Vagina (tissue), 2 donors: ENCODE data around the gene MIPEP. TPM values are rescaled to one million over a fixed set of nuclear protein-coding genes. Genes with fewer than 3 reads are reported as not detected.

Experiments
- DNase-seq, 2 donors: peaks; one replicate each; pipeline ENCODE4 v3.0.0-alpha.2; 2017; ENCODE audit errors: extremely low spot score in 2 of 2
- H3K27ac ChIP-seq: fragments of 200-600 bp; sonication (generic); one replicate; pipeline ENCODE4 v1.5.1; 2019
- H3K27me3 ChIP-seq: fragments of 200-600 bp; sonication (generic); one replicate; pipeline ENCODE4 v1.5.1; 2019
- H3K36me3 ChIP-seq, 2 donors: fragments of 200-600 bp; sonication (generic); one replicate each; pipeline ENCODE4 v1.5.1; 2017 to 2019
- H3K4me1 ChIP-seq: fragments of 200-600 bp; sonication (generic); one replicate; pipeline ENCODE4 v1.5.1; 2019
- H3K4me3 ChIP-seq, 2 donors: fragments of 200-600 bp; sonication (generic); 1 replicate in 1 of 2; 2 replicates in 1 of 2; pipeline ENCODE4 v1.5.1; 2016 to 2019
- H3K9me3 ChIP-seq: fragments of 200-600 bp; sonication (generic); one replicate; pipeline ENCODE4 v1.5.1; 2019
- CTCF ChIP-seq, 3 experiments: fragments of 450-650 bp in 2 of 3; fragments of 200-600 bp in 1 of 3; sonication (generic) in 1 of 3; IDR thresholded peaks; one replicate each; pipeline ENCODE4 v1.5.1; 2017 to 2019; ENCODE audit warnings: antibody characterized with exemption in 3 of 3, mild to moderate bottlenecking in 2 of 3, moderate library complexity in 2 of 3
- POLR2A ChIP-seq, 2 donors: fragments of 450-650 bp; IDR thresholded peaks; one replicate each; pipeline ENCODE4 v1.6.1; 2017; ENCODE audit warnings: antibody characterized with exemption in 2 of 2, mild to moderate bottlenecking in 2 of 2, moderate library complexity in 2 of 2
- POLR2AphosphoS5 ChIP-seq, 2 donors: sonication (generic); formaldehyde crosslinking; IDR thresholded peaks; one replicate each; pipeline ENCODE4 v1.9.0; 2017; ENCODE audit warnings: antibody characterized with exemption in 2 of 2, mild to moderate bottlenecking in 2 of 2, low read depth in 1 of 2; ENCODE audit not compliant: insufficient read depth in 1 of 2
- intact Hi-C: fragments of 100-400 bp; cut with DNase I; formaldehyde crosslinking; loops from one replicate; pipeline ENCODE4 v1.15.1; 2023
- total RNA-seq: library from RNA; depleted of rRNA; stranded (reverse); fragments of >200 nt; gene quantifications from one replicate; pipeline ENCODE4 v1.2.3, GENCODE V29; 2016

MIPEP gene
- total RNA-seq, 1 donor from 2014 or later, result 13.3 TPM

- Histone ChIP-seq H3K27me3 (no peaks in the 10 kb centered on the region), H3K9me3 (no peaks in the 10 kb centered on the region), H3K4me3 (no peak overlapping the region), H3K4me1 (peaks cover 7% of the 10 kb centered on the region), H3K36me3 (no peaks in the 10 kb centered on the region), H3K27ac (no peak overlapping the region)
- TF ChIP-seq CTCF (IDR thresholded peaks at IDR 0.05) (no peak), POLR2AphosphoS5 (IDR thresholded peaks at IDR 0.05; ENCODE audit: insufficient read depth in 1 of 2, low read depth in 1 of 2) (no peak), POLR2A (IDR thresholded peaks at IDR 0.05) (no peak)
- no peak for DNase-seq
- intact Hi-C loops, result no loop called here
These were observed 22.1 kb downstream of the MIPEP start for GRCh38 chr13:23867027-23867491.

GRCh38 chr13:23866420-23867026, 22.7 kb downstream of the MIPEP start:
- no peak for DNase-seq
- Histone ChIP-seq H3K27ac (no peak overlapping the region), H3K36me3 (peaks cover 0 to 2% of the 10 kb centered on the region in 2 donors), H3K4me1 (peaks cover 7% of the 10 kb centered on the region), H3K9me3 (no peaks in the 10 kb centered on the region), H3K4me3 (no peak overlapping the region), H3K27me3 (no peaks in the 10 kb centered on the region)
- TF ChIP-seq POLR2A (IDR thresholded peaks at IDR 0.05) (no peak), POLR2AphosphoS5 (IDR thresholded peaks at IDR 0.05; ENCODE audit: insufficient read depth in 1 of 2, low read depth in 1 of 2) (no peak), CTCF (IDR thresholded peaks at IDR 0.05) (no peak)
- intact Hi-C loops, result no loop called here

- Histone ChIP-seq H3K4me1 (peaks cover 6% of the 10 kb centered on the region), H3K27me3 (no peaks in the 10 kb centered on the region), H3K36me3 (peaks cover 0 to 9% of the 10 kb centered on the region in 2 donors), H3K4me3 (no peak overlapping the region), H3K27ac (no peak overlapping the region), H3K9me3 (no peaks in the 10 kb centered on the region)
- no peak for DNase-seq
- intact Hi-C loops, result no loop called here
- no peak for TF ChIP-seq POLR2A (IDR thresholded peaks at IDR 0.05)
- TF ChIP-seq POLR2AphosphoS5 (IDR thresholded peaks at IDR 0.05; ENCODE audit: insufficient read depth in 1 of 2, low read depth in 1 of 2), result no peak
- no peak for TF ChIP-seq CTCF (IDR thresholded peaks at IDR 0.05)
These were observed 23.3 kb downstream of the MIPEP start for GRCh38 chr13:23865906-23866305.

GRCh38 chr13:23865026-23865425, 24.2 kb downstream of the MIPEP start:
- Histone ChIP-seq H3K4me3 (no peak overlapping the region), H3K27ac (no peak overlapping the region), H3K4me1 (no peaks in the 10 kb centered on the region), H3K36me3 (peaks cover 0 to 12% of the 10 kb centered on the region in 2 donors), H3K9me3 (no peaks in the 10 kb centered on the region), H3K27me3 (no peaks in the 10 kb centered on the region)
- intact Hi-C loops, result no loop called here
- TF ChIP-seq POLR2AphosphoS5 (IDR thresholded peaks at IDR 0.05; ENCODE audit: insufficient read depth in 1 of 2, low read depth in 1 of 2), result no peak
- no peak for TF ChIP-seq CTCF (IDR thresholded peaks at IDR 0.05)
- no peak for TF ChIP-seq POLR2A (IDR thresholded peaks at IDR 0.05)
- DNase-seq, result no peak

- Histone ChIP-seq H3K27me3 (no peaks in the 10 kb centered on the region), H3K27ac (no peak overlapping the region), H3K4me3 (no peak overlapping the region), H3K36me3 (peaks cover 0 to 12% of the 10 kb centered on the region in 2 donors), H3K9me3 (no peaks in the 10 kb centered on the region), H3K4me1 (no peaks in the 10 kb centered on the region)
- DNase-seq, result no peak
- TF ChIP-seq POLR2A (IDR thresholded peaks at IDR 0.05) (no peak), POLR2AphosphoS5 (IDR thresholded peaks at IDR 0.05; ENCODE audit: insufficient read depth in 1 of 2, low read depth in 1 of 2) (no peak), CTCF (IDR thresholded peaks at IDR 0.05) (no peak)
- intact Hi-C loops, result loop anchor here (5.0 kb wide), 1 partner anchor 159 kb away; no protein-coding TSS in a partner anchor
These were observed 27.9 kb downstream of the MIPEP start for GRCh38 chr13:23861310-23861709.
